WTC11 (cell line): ENCODE results near the gene POU6F1. TPM values are rescaled to one million over a fixed set of nuclear protein-coding genes. Genes with fewer than 3 reads are reported as not detected.

Source experiments
- ATAC-seq: fragments of 200-7000 bp; cut with Tn5 transposase; 2 replicates; pipeline ENCODE4 v1.10.0; 2021; ENCODE audit warnings: mild to moderate bottlenecking, moderate library complexity
- CTCF ChIA-PET: fragments of 300-600 bp; sonication (Branson Sonifier 250); formaldehyde crosslinking; loops from one replicate; lab custom pipeline; 2021; ENCODE audit warnings: antibody characterized with exemption; lab: Charles Lee
- POLR2A ChIA-PET: fragments of 350-600 bp; sonication (Branson Sonifier 250); formaldehyde crosslinking; loops from one replicate; lab custom pipeline; 2021; ENCODE audit warnings: antibody characterized with exemption; lab: Charles Lee
- DNase-seq: peaks from one replicate; pipeline ENCODE4 v3.0.0; 2021; ENCODE audit warnings: low spot score
- H3K27ac Mint-ChIP-seq: 2 replicates; pipeline ENCODE4 v1.8.0; 2021; ENCODE audit warnings: mixed read lengths
- H3K27me3 Mint-ChIP-seq: 2 replicates; pipeline ENCODE4 v1.8.0; 2021; ENCODE audit warnings: low read depth, mild to moderate bottlenecking, moderate library complexity, mixed read lengths
- H3K36me3 Mint-ChIP-seq: 2 replicates; pipeline ENCODE4 v1.8.0; 2021; ENCODE audit warnings: mixed read lengths
- H3K4me1 Mint-ChIP-seq: 2 replicates; pipeline ENCODE4 v1.8.0; 2022; ENCODE audit warnings: mixed read lengths
- H3K4me3 Mint-ChIP-seq: 2 replicates; pipeline ENCODE4 v1.8.0; 2021; ENCODE audit warnings: mild to moderate bottlenecking, moderate library complexity, mixed read lengths
- H3K9me3 Mint-ChIP-seq: 2 replicates; pipeline ENCODE4 v1.8.0; 2021; ENCODE audit warnings: mixed read lengths
- ATF2 ChIP-seq: sonication (generic); formaldehyde crosslinking; IDR thresholded peaks from 2 replicates; pipeline ENCODE4 v1.8.1; 2022; ENCODE audit warnings: low read depth, missing genetic modification reagents, borderline replicate concordance
- E2F4 ChIP-seq: sonication (generic); formaldehyde crosslinking; IDR thresholded peaks from 2 replicates; pipeline ENCODE4 v1.8.1; 2022; ENCODE audit warnings: low read depth, mild to moderate bottlenecking, moderate library complexity, missing genetic modification reagents, borderline replicate concordance
- FOXP1 ChIP-seq: sonication (generic); formaldehyde crosslinking; IDR thresholded peaks from 2 replicates; pipeline ENCODE4 v1.8.0; 2022; ENCODE audit warnings: missing genetic modification reagents, mild to moderate bottlenecking, moderate library complexity, borderline replicate concordance
- GRHL2 ChIP-seq: fragments of 250-450 bp; sonication (Bioruptor Pico); IDR thresholded peaks from 2 replicates; pipeline ENCODE4 v1.8.0; 2022; ENCODE audit warnings: mild to moderate bottlenecking, moderate library complexity; ENCODE audit not compliant: insufficient replicate concordance, severe bottlenecking
- IRF1 ChIP-seq: sonication (generic); formaldehyde crosslinking; IDR thresholded peaks from 2 replicates; pipeline ENCODE4 v1.8.0; 2023; ENCODE audit warnings: missing genetic modification reagents
- MYBL2 ChIP-seq: sonication (generic); formaldehyde crosslinking; IDR thresholded peaks from 2 replicates; pipeline ENCODE4 v1.8.1; 2023; ENCODE audit warnings: mild to moderate bottlenecking, moderate library complexity, missing genetic modification reagents
- NFE2L1 ChIP-seq: sonication (generic); formaldehyde crosslinking; IDR thresholded peaks from 2 replicates; pipeline ENCODE4 v1.8.1; 2023; ENCODE audit warnings: missing genetic modification reagents
- NR1H2 ChIP-seq: sonication (generic); formaldehyde crosslinking; IDR thresholded peaks from 2 replicates; pipeline ENCODE4 v1.9.0; 2021; ENCODE audit warnings: mild to moderate bottlenecking, moderate library complexity, missing genetic modification reagents
- NR2C2 ChIP-seq: sonication (generic); formaldehyde crosslinking; IDR thresholded peaks from 2 replicates; pipeline ENCODE4 v1.8.0; 2022; ENCODE audit warnings: mild to moderate bottlenecking, missing genetic modification reagents
- RELA ChIP-seq: sonication (generic); formaldehyde crosslinking; IDR thresholded peaks from 2 replicates; pipeline ENCODE4 v1.8.1; 2022; ENCODE audit warnings: missing genetic modification reagents, mild to moderate bottlenecking, borderline replicate concordance
- SMAD4 ChIP-seq: sonication (generic); formaldehyde crosslinking; IDR thresholded peaks from 2 replicates; pipeline ENCODE4 v1.8.0; 2022; ENCODE audit warnings: mild to moderate bottlenecking, missing genetic modification reagents
- STAT6 ChIP-seq: sonication (generic); formaldehyde crosslinking; conservative IDR thresholded peaks from 2 replicates; pipeline ENCODE4 v1.8.1; 2023; ENCODE audit warnings: mild to moderate bottlenecking, low read depth, missing genetic modification reagents, moderate library complexity
- TCF7 ChIP-seq: sonication (generic); formaldehyde crosslinking; IDR thresholded peaks from 2 replicates; pipeline ENCODE4 v1.8.0; 2022; ENCODE audit warnings: mild to moderate bottlenecking, low read depth, missing genetic modification reagents, moderate library complexity
- ZBTB21 ChIP-seq: sonication (generic); formaldehyde crosslinking; IDR thresholded peaks from 2 replicates; pipeline ENCODE4 v1.8.1; 2023; ENCODE audit warnings: mild to moderate bottlenecking, missing genetic modification reagents, borderline replicate concordance
- ZNF138 ChIP-seq: sonication (generic); formaldehyde crosslinking; conservative IDR thresholded peaks from 2 replicates; pipeline ENCODE4 v1.8.1; 2022; ENCODE audit warnings: mild to moderate bottlenecking, moderate library complexity, missing genetic modification reagents
- ZNF281 ChIP-seq: sonication (generic); formaldehyde crosslinking; IDR thresholded peaks from 2 replicates; pipeline ENCODE4 v1.8.0; 2023; ENCODE audit warnings: mild to moderate bottlenecking, missing genetic modification reagents
- ZNF425 ChIP-seq: fragments of 250-450 bp; sonication (Bioruptor Pico); conservative IDR thresholded peaks from 2 replicates; pipeline ENCODE4 v1.9.0; 2021; ENCODE audit warnings: mild to moderate bottlenecking
- total RNA-seq: library from RNA; stranded (reverse); gene quantifications from 3 replicates; pipeline ENCODE4 v1.2.3, GENCODE V29; 2021
- TF ChIP-seq, protein P1 (sequence below): sonication (generic); formaldehyde crosslinking; IDR thresholded peaks from 2 replicates; pipeline ENCODE4 v1.8.1; 2023; ENCODE audit warnings: mild to moderate bottlenecking, missing genetic modification reagents, borderline replicate concordance
- TF ChIP-seq, protein P2 (sequence below): sonication (generic); formaldehyde crosslinking; IDR thresholded peaks from 2 replicates; pipeline ENCODE4 v1.8.1; 2022; ENCODE audit warnings: mild to moderate bottlenecking, missing genetic modification reagents, moderate library complexity, borderline replicate concordance

POU6F1 gene
- total RNA-seq, 1 experiment from 2014 or later: 10.2 TPM

DNA sequence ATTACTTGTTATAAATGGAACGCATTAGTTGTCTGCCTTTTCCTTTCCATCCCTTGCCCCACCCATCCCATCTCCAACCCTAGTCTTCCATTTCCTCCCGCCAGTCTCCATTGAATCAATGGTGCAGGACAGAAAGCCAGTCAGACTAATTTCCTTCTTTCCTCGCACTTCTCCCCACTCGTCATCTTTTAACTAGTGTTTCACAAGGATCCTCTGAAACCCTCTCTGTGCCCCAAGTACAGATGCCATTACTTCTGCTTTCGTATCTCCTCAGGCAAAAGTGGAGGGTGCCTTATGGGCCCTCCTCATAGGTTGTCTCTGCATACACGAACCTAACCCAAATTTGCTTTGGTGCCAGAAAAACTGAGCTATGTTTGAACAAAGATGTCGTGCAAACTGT lies 25.0 kb upstream of the POU6F1 start:
- Mint-ChIP-seq H3K9me3 (no peaks in the 10 kb centered on the region), H3K27ac (no peak overlapping the region; the same call in 1 of the 2 replicates), H3K4me1 (peaks cover 32% of the 10 kb centered on the region), H3K4me3 (no peak overlapping the region), H3K36me3 (peaks cover 51% of the 10 kb centered on the region), H3K27me3 (no peaks in the 10 kb centered on the region)
- ATAC-seq (no peak), DNase-seq (no peak)
- no peak for TF ChIP-seq ZNF138 (CRISPR knock-in tag)
- TF ChIP-seq, protein P1, sequence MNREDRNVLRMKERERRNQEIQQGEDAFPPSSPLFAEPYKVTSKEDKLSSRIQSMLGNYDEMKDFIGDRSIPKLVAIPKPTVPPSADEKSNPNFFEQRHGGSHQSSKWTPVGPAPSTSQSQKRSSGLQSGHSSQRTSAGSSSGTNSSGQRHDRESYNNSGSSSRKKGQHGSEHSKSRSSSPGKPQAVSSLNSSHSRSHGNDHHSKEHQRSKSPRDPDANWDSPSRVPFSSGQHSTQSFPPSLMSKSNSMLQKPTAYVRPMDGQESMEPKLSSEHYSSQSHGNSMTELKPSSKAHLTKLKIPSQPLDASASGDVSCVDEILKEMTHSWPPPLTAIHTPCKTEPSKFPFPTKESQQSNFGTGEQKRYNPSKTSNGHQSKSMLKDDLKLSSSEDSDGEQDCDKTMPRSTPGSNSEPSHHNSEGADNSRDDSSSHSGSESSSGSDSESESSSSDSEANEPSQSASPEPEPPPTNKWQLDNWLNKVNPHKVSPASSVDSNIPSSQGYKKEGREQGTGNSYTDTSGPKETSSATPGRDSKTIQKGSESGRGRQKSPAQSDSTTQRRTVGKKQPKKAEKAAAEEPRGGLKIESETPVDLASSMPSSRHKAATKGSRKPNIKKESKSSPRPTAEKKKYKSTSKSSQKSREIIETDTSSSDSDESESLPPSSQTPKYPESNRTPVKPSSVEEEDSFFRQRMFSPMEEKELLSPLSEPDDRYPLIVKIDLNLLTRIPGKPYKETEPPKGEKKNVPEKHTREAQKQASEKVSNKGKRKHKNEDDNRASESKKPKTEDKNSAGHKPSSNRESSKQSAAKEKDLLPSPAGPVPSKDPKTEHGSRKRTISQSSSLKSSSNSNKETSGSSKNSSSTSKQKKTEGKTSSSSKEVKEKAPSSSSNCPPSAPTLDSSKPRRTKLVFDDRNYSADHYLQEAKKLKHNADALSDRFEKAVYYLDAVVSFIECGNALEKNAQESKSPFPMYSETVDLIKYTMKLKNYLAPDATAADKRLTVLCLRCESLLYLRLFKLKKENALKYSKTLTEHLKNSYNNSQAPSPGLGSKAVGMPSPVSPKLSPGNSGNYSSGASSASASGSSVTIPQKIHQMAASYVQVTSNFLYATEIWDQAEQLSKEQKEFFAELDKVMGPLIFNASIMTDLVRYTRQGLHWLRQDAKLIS: no peak
- TF ChIP-seq RELA: no peak
- no peak for TF ChIP-seq STAT6 (CRISPR knock-in tag)
- no peak for TF ChIP-seq ZNF425 (CRISPR knock-in tag)
- TF ChIP-seq TCF7: no peak
- TF ChIP-seq ZBTB21 (CRISPR knock-in tag): no peak
- TF ChIP-seq FOXP1 (CRISPR knock-in tag): no peak
- TF ChIP-seq, protein P2, sequence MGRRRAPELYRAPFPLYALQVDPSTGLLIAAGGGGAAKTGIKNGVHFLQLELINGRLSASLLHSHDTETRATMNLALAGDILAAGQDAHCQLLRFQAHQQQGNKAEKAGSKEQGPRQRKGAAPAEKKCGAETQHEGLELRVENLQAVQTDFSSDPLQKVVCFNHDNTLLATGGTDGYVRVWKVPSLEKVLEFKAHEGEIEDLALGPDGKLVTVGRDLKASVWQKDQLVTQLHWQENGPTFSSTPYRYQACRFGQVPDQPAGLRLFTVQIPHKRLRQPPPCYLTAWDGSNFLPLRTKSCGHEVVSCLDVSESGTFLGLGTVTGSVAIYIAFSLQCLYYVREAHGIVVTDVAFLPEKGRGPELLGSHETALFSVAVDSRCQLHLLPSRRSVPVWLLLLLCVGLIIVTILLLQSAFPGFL (CRISPR knock-in tag): no peak
- no peak for TF ChIP-seq E2F4 (CRISPR knock-in tag)
- no peak for TF ChIP-seq ATF2 (CRISPR knock-in tag)
- TF ChIP-seq NFE2L1 (CRISPR knock-in tag): no peak
- TF ChIP-seq NR1H2 (CRISPR knock-in tag): no peak
- TF ChIP-seq NR2C2: no peak
- TF ChIP-seq SMAD4 (CRISPR knock-in tag): no peak
- no peak for TF ChIP-seq GRHL2 (CRISPR knock-in tag)
- no peak for TF ChIP-seq ZNF281
- TF ChIP-seq MYBL2 (CRISPR knock-in tag): no peak
- TF ChIP-seq IRF1 (CRISPR knock-in tag): no peak
- ChIA-PET POLR2A (no interaction called here), CTCF (interaction anchor here (1.9 kb wide), 1 partner anchor 25 kb away, joined by 5 read pairs; the partner anchor contains the start of gene POU6F1)
